Type B pancreatic cell (in vitro differentiated cells): Measurements from ENCODE around the gene CENPQ. TPM values are rescaled to one million over a fixed set of nuclear protein-coding genes. Genes with fewer than 3 reads are reported as not detected.

Source experiments
- DNase-seq: peaks from one replicate; pipeline ENCODE4 v3.0.0; 2021; ENCODE audit warnings: mixed read lengths; ENCODE audit not compliant: unreplicated experiment; ENCODE audit errors: extremely low spot score
- H3K27ac Mint-ChIP-seq: 2 replicates; pipeline ENCODE4 v1.8.0; 2021; ENCODE audit warnings: mild to moderate bottlenecking, mixed read lengths
- H3K27me3 Mint-ChIP-seq: 2 replicates; pipeline ENCODE4 v1.8.0; 2021; ENCODE audit warnings: mixed read lengths
- H3K36me3 Mint-ChIP-seq: 2 replicates; pipeline ENCODE4 v1.8.0; 2021; ENCODE audit warnings: mixed read lengths
- H3K4me1 Mint-ChIP-seq: one replicate; pipeline ENCODE4 v1.8.0; 2021; ENCODE audit warnings: mixed read lengths; ENCODE audit not compliant: unreplicated experiment
- H3K4me3 Mint-ChIP-seq: 2 replicates; pipeline ENCODE4 v1.8.0; 2021; ENCODE audit warnings: mild to moderate bottlenecking, mixed read lengths
- H3K9me3 Mint-ChIP-seq: 2 replicates; pipeline ENCODE4 v1.8.0; 2021; ENCODE audit warnings: mixed read lengths
- long read RNA-seq: library from polyadenylated mRNA; unstranded; transcript quantifications from one replicate; pipeline ENCODE4 v2.0.0, GENCODE V29; 2020
- total RNA-seq: library from RNA; stranded (reverse); gene quantifications from 2 replicates; pipeline ENCODE4 v1.2.1, GENCODE V29; 2021; ENCODE audit warnings: low replicate concordance
- TF ChIP-seq, protein P1 (sequence below): fragments of 200-600 bp; sonication (generic); conservative IDR thresholded peaks from 2 replicates; pipeline ENCODE4 v1.5.0; 2021; ENCODE audit warnings: antibody characterized with exemption, mild to moderate bottlenecking

The CENPQ gene, protein sequence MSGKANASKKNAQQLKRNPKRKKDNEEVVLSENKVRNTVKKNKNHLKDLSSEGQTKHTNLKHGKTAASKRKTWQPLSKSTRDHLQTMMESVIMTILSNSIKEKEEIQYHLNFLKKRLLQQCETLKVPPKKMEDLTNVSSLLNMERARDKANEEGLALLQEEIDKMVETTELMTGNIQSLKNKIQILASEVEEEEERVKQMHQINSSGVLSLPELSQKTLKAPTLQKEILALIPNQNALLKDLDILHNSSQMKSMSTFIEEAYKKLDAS
- 3.7 and 8.6 TPM in 2 replicates for total RNA-seq
- long read RNA-seq, partial matches to known transcripts = 2 of 5 reads
- long read RNA-seq, other reads (novel, unspliced or antisense) = 2 of 5 reads

DNA sequence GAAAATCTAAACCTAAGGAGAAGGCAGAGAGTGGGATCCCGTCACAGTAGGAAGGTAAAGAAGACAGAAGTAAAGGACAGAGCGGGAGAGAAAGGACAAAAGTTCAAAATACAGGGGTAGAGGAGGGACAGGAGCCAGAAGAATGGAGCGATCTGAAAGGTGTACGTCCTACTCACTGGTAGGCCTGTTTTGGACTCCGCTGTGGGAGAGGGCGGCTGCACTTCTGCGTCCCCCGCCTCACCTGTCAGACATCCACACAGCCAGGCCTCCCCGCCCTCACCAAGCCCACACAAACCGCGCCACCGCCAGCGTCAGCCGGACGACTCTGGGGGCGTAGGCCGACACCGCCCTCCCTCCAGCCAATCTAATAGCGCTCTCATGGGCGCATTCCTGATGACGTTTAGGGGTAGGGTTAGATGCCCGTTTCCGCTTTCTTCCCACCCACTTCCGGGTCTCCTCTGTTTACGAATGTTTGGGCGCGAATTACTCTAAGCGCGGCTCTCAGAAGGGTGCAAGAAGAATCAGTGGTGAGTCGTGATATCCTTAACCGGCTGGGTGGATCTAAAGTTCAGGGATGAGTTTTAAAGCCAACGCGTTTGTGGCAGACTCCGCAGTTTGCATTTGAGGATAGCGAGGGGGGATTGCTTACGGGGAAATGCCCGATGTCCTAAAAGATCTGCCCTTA is at the start of gene CENPQ, which contains the start of gene MMUT:
TSS of gene CENPQ (plus strand) at position 444 of the 685 bp plus-strand sequence. CDS start 6,807 bp downstream, outside the sequence.
TSS of gene MMUT (minus strand) at position 327 of the 685 bp plus-strand sequence. CDS start 3,787 bp downstream, outside the sequence.
- no peaks in the 10 kb centered on the region for H3K27me3 Mint-ChIP-seq
- peak within 1 kb of the TSS; percentile 98 for H3K4me3 Mint-ChIP-seq
- peak within 1 kb of the TSS; percentile 98 for H3K27ac Mint-ChIP-seq
- peaks cover 20% of the 10 kb centered on the region for H3K4me1 Mint-ChIP-seq
- TF ChIP-seq, protein P1, sequence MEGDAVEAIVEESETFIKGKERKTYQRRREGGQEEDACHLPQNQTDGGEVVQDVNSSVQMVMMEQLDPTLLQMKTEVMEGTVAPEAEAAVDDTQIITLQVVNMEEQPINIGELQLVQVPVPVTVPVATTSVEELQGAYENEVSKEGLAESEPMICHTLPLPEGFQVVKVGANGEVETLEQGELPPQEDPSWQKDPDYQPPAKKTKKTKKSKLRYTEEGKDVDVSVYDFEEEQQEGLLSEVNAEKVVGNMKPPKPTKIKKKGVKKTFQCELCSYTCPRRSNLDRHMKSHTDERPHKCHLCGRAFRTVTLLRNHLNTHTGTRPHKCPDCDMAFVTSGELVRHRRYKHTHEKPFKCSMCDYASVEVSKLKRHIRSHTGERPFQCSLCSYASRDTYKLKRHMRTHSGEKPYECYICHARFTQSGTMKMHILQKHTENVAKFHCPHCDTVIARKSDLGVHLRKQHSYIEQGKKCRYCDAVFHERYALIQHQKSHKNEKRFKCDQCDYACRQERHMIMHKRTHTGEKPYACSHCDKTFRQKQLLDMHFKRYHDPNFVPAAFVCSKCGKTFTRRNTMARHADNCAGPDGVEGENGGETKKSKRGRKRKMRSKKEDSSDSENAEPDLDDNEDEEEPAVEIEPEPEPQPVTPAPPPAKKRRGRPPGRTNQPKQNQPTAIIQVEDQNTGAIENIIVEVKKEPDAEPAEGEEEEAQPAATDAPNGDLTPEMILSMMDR = no peak
- H3K36me3 Mint-ChIP-seq = no peaks in the 10 kb centered on the region
- H3K9me3 Mint-ChIP-seq = no peaks in the 10 kb centered on the region
- DNase-seq = peak; percentile 91

DNA sequence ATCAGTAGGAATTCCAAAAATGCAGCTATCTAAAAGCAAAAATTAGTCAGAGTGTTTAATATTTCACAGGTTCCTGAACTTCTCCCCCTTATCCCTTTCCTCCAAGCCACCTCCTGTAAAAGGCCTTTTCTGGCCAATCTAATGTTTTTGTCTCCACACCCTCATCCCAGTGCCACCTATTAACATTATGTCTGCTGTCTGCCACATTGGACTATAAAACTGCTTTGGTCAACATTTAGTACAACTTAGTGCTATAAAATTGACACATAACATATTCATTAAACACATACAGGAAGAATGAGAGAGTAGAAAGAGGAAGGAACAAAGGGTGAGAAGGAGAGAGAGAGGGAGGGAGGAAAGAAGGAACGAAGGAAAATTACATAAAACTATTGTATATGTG is 47.8 kb upstream of the CENPQ start:
- H3K4me1 Mint-ChIP-seq = peaks cover under 1% of the 10 kb centered on the region
- TF ChIP-seq, protein P1 = no peak
- H3K27me3 Mint-ChIP-seq = peaks cover 4% of the 10 kb centered on the region
- H3K36me3 Mint-ChIP-seq = no peaks in the 10 kb centered on the region
- H3K4me3 Mint-ChIP-seq = no peak overlapping the region
- H3K27ac Mint-ChIP-seq = no peak overlapping the region
- no peaks in the 10 kb centered on the region for H3K9me3 Mint-ChIP-seq
- DNase-seq = no peak

DNA sequence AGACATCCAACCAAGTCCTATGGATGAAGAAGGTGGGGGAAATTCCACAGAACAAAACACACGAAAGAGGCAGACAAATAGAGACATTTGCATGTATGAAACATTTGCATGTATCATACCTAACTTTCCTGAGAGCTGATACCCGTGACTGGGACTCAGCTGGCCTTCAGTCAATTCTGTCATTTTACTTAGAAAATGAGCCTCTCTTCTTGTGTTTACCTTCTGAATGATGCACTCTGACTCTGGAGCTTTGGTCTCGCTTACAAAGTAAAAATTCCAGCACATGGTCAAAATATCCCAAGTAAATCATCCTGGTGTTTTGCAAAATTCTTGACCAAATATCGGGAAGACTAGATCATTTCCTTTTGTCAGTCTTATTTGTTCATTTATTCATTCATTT is 47.0 kb upstream of the CENPQ start:
- TF ChIP-seq, protein P1 = no peak
- Mint-ChIP-seq H3K4me3 (no peak overlapping the region), H3K27me3 (peaks cover 4% of the 10 kb centered on the region), H3K9me3 (no peaks in the 10 kb centered on the region), H3K27ac (no peak overlapping the region), H3K4me1 (no peaks in the 10 kb centered on the region), H3K36me3 (no peaks in the 10 kb centered on the region)
- no peak for DNase-seq

DNA sequence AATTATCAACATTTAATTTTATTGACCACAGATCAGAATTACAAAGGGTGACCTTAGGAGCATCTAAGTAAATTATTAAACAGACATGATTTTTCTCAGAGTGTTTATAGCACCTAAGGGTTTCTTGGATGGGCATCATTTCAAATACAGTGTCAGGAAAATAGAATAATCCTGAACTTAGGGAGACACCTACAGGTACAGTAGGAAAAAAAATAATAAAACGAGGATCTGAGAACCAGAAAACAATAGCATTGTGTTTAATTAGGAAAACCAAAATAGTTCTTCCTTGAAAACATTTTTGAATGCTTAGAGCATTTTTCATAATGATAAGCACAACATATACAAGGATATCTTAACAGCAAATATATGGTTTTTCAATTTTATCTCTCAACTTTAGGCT is 39.4 kb upstream of the CENPQ start:
- H3K4me3 Mint-ChIP-seq = no peak overlapping the region
- no peak for DNase-seq
- no peaks in the 10 kb centered on the region for H3K36me3 Mint-ChIP-seq
- no peak overlapping the region for H3K27ac Mint-ChIP-seq
- H3K9me3 Mint-ChIP-seq = no peaks in the 10 kb centered on the region
- no peaks in the 10 kb centered on the region for H3K4me1 Mint-ChIP-seq
- TF ChIP-seq, protein P1 = no peak
- no peaks in the 10 kb centered on the region for H3K27me3 Mint-ChIP-seq

DNA sequence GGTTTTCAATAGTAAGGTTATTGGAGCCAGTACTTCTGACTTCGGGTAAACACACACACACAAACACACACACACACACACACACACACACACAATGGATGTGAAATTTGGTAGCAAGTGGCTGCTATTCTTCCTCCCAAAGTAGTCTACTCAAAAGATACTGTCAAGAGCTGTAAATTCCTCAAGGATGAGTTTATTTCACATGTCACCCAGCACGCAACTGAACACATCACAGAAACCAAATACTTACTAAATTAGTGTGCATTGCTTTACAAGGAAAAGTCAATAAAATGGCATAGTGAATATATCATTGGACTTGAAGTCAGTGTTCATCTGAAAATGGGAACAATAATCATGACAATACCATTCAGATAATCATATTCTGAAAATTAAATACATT is 33.0 kb upstream of the CENPQ start:
- DNase-seq = no peak
- Mint-ChIP-seq H3K36me3 (peaks cover 13% of the 10 kb centered on the region), H3K27me3 (no peaks in the 10 kb centered on the region), H3K9me3 (no peaks in the 10 kb centered on the region), H3K4me3 (no peak overlapping the region), H3K27ac (no peak overlapping the region), H3K4me1 (no peaks in the 10 kb centered on the region)
- TF ChIP-seq, protein P1 = no peak
